IMR-90 (cell line): ENCODE data around the gene TANK. TPM values are rescaled to one million over a fixed set of nuclear protein-coding genes. Genes with fewer than 3 reads are reported as not detected.

Source experiments
- ATAC-seq: fragments of 200-7000 bp; cut with Tn5 transposase; 2 replicates; pipeline ENCODE4 v1.9.1; 2020; ENCODE audit warnings: low read depth, mild to moderate bottlenecking, moderate library complexity
- BruUV-seq: library from RNA; stranded (reverse); fragments of 400-500 nt; replicated peaks from 2 replicates; lab custom pipeline; 2021; lab: Mats Ljungman, UMichigan
- CTCF ChIA-PET: fragments of 300-600 bp; formaldehyde crosslinking; extraction: SDS; loops from one replicate; lab custom pipeline; 2021; ENCODE audit warnings: antibody characterized with exemption; lab: Yijun Ruan, JAX
- POLR2A ChIA-PET: fragments of 300-600 bp; sonication (Branson Sonifier 250); formaldehyde crosslinking; loops from one replicate; lab custom pipeline; 2022; ENCODE audit warnings: antibody characterized with exemption; ENCODE audit not compliant: unreplicated experiment; lab: Charles Lee
- DNase-seq: peaks from one replicate; pipeline ENCODE4 v3.0.0; 2013
- H2AFZ ChIP-seq: replicated peaks from 2 replicates; pipeline ENCODE3; 2013; ENCODE audit warnings: low read length, mild to moderate bottlenecking; ENCODE audit not compliant: poor library complexity
- H2AK5ac ChIP-seq: 2 replicates; pipeline ENCODE4 v1.6.1; 2013; ENCODE audit warnings: low read depth, low read length, inconsistent platforms
- H2AK9ac ChIP-seq: replicated peaks from 2 replicates; pipeline ENCODE3; 2013; ENCODE audit warnings: mild to moderate bottlenecking, low read depth, low read length, moderate library complexity; ENCODE audit not compliant: poor library complexity
- H2BK120ac ChIP-seq: 2 replicates; pipeline ENCODE4 v1.6.1; 2013; ENCODE audit warnings: low read depth, low read length, inconsistent platforms
- H2BK15ac ChIP-seq: 3 replicates; pipeline ENCODE4 v1.6.1; 2013; ENCODE audit warnings: low read depth, low read length, inconsistent platforms
- H2BK20ac ChIP-seq: 2 replicates; pipeline ENCODE4 v1.6.1; 2013; ENCODE audit warnings: low read depth, mild to moderate bottlenecking, inconsistent platforms, low read length, moderate library complexity
- H2BK5ac ChIP-seq: 2 replicates; pipeline ENCODE4 v1.6.1; 2013; ENCODE audit warnings: mild to moderate bottlenecking, low read depth, low read length, inconsistent platforms; ENCODE audit not compliant: poor library complexity, severe bottlenecking
- H3K14ac ChIP-seq: replicated peaks from 2 replicates; pipeline ENCODE4 v1.6.1; 2013; ENCODE audit warnings: low read depth, low read length, inconsistent platforms
- H3K18ac ChIP-seq: 2 replicates; pipeline ENCODE4 v1.6.1; 2013; ENCODE audit warnings: low read depth, low read length, control low read depth
- H3K23ac ChIP-seq: 2 replicates; pipeline ENCODE4 v1.6.1; 2013; ENCODE audit warnings: low read depth, low read length, inconsistent platforms
- H3K27ac ChIP-seq: 2 replicates; pipeline ENCODE4 v1.5.1; 2013; ENCODE audit warnings: mild to moderate bottlenecking, control low read depth, low read length; ENCODE audit not compliant: insufficient read depth
- H3K27me3 ChIP-seq: 2 replicates; pipeline ENCODE4 v1.6.1; 2013; ENCODE audit warnings: low read length; ENCODE audit not compliant: control insufficient read depth, insufficient read depth
- H3K36me3 ChIP-seq: 2 replicates; pipeline ENCODE4 v1.6.1; 2013; ENCODE audit warnings: low read length, mixed read lengths; ENCODE audit not compliant: control insufficient read depth, insufficient read depth
- H3K4ac ChIP-seq: 2 replicates; pipeline ENCODE4 v1.6.1; 2013; ENCODE audit warnings: low read depth, low read length, inconsistent platforms
- H3K4me1 ChIP-seq: 2 replicates; pipeline ENCODE4 v1.6.1; 2013; ENCODE audit warnings: low read length, mixed read lengths; ENCODE audit not compliant: control insufficient read depth, insufficient read depth
- H3K4me2 ChIP-seq: 2 replicates; pipeline ENCODE4 v1.6.1; 2013; ENCODE audit warnings: low read depth, mild to moderate bottlenecking, control low read depth, low read length, moderate library complexity
- H3K4me3 ChIP-seq: 2 replicates; pipeline ENCODE4 v1.5.1; 2013; ENCODE audit warnings: low read depth, mild to moderate bottlenecking, control low read depth, low read length, moderate library complexity; ENCODE audit not compliant: insufficient read depth
- H3K56ac ChIP-seq: 2 replicates; pipeline ENCODE4 v1.6.1; 2013; ENCODE audit warnings: low read length, inconsistent platforms; ENCODE audit not compliant: insufficient read depth; ENCODE audit errors: extremely low read depth
- H3K79me1 ChIP-seq, 2 experiments: 2 replicates each; pipeline ENCODE4 v1.6.1; 2013; ENCODE audit warnings: low read length in 2 of 2, inconsistent platforms in 1 of 2, low read depth in 1 of 2
- H3K9ac ChIP-seq: 2 replicates; pipeline ENCODE4 v1.6.1; 2013; ENCODE audit warnings: low read depth, low read length, control low read depth
- H3K9me1 ChIP-seq: 2 replicates; pipeline ENCODE4 v1.6.1; 2013; ENCODE audit warnings: low read length, inconsistent platforms; ENCODE audit not compliant: insufficient read depth
- H3K9me3 ChIP-seq: 2 replicates; pipeline ENCODE4 v1.6.1; 2013; ENCODE audit warnings: low read length; ENCODE audit not compliant: control insufficient read depth, insufficient read depth
- H4K20me1 ChIP-seq: 2 replicates; pipeline ENCODE4 v1.6.1; 2013; ENCODE audit warnings: low read length, inconsistent platforms; ENCODE audit not compliant: insufficient read depth
- H4K5ac ChIP-seq: 2 replicates; pipeline ENCODE4 v1.6.1; 2013; ENCODE audit warnings: mild to moderate bottlenecking, low read depth, low read length, control low read depth
- H4K8ac ChIP-seq, 2 experiments: 2 replicates each; pipeline ENCODE4 v1.6.1; 2013; ENCODE audit warnings: low read depth in 2 of 2, low read length in 2 of 2, control low read depth in 1 of 2, inconsistent platforms in 1 of 2
- H4K91ac ChIP-seq: 2 replicates; pipeline ENCODE4 v1.6.1; 2013; ENCODE audit warnings: low read depth, low read length, inconsistent platforms; ENCODE audit not compliant: insufficient read depth
- MAZ ChIP-seq: IDR thresholded peaks from 2 replicates; pipeline ENCODE4 v1.6.1; 2012; ENCODE audit warnings: low read depth, mild to moderate bottlenecking, low read length, improper control_type of control experiment, moderate library complexity, borderline replicate concordance
- WGBS, 2 experiments: methylation state at CpG; one replicate each; pipeline versions ENCODE4 v1.1.5 to v1.1.7; 2013; ENCODE audit warnings: missing lambda C conversion rate in 2 of 2; ENCODE audit not compliant: insufficient read length in 1 of 2; ENCODE audit errors: extremely low coverage in 2 of 2; 5-methylcytosine and 5-hydroxymethylcytosine counted together
- dilution Hi-C: fragments of 300-500 bp; cut with HindIII; formaldehyde crosslinking; loops from one replicate; pipeline ENCODE4 v1.14.3; 2018; ENCODE audit warnings: low sequenced_read_pairs; ENCODE audit not compliant: unreplicated experiment
- in situ Hi-C: fragments of 300-500 bp; cut with MboI; formaldehyde crosslinking; loops from 3 replicates; pipeline ENCODE4 v1.14.3; 2019; ENCODE audit warnings: low sequenced_read_pairs, inconsistent platforms, mixed read lengths
- intact Hi-C: fragments of 100-400 bp; cut with micrococcal nuclease; formaldehyde crosslinking; loops from 2 replicates; pipeline ENCODE4 v1.10.0; 2022
- polyA plus RNA-seq, 3 experiments: library from polyadenylated mRNA; depleted of rRNA; stranded (reverse); fragments of >200 nt; gene quantifications; 2 replicates each; pipeline ENCODE4 v1.2.3, GENCODE V29; 2012; ENCODE audit warnings: low replicate concordance in 1 of 3
- total RNA-seq: library from RNA; depleted of rRNA; stranded (reverse); fragments of >200 nt; gene quantifications from 2 replicates; pipeline ENCODE4 v1.2.3, GENCODE V29; 2012
- TF ChIP-seq, protein P1 (sequence below): fragments of 150-350 bp; IDR thresholded peaks from 2 replicates; pipeline ENCODE4 v1.6.1; 2017; ENCODE audit warnings: mild to moderate bottlenecking, antibody characterized with exemption, low read length, low read depth

Gene TANK
- total and polyA plus RNA-seq, 2 of the 4 experiments (the other 2 are of a cell fraction) = 25.4 to 41.9 TPM

- Histone ChIP-seq H3K79me1 (no peaks in the 10 kb centered on the region), H2BK20ac (no peak overlapping the region), H4K91ac (no peak overlapping the region), H3K4me2 (no peak overlapping the region), H2AFZ (no peak overlapping the region), H3K18ac (no peak overlapping the region), H3K27ac (no peak overlapping the region), H3K4ac (no peak overlapping the region), H3K9me3 (no peaks in the 10 kb centered on the region), H3K56ac (no peak overlapping the region), H2AK5ac (no peak overlapping the region), H3K14ac (no peak overlapping the region), H3K9ac (no peak overlapping the region), H2BK5ac (no peak overlapping the region), H2BK15ac (no peak overlapping the region), H3K36me3 (no peaks in the 10 kb centered on the region), H3K9me1 (no peaks in the 10 kb centered on the region), H4K20me1 (no peaks in the 10 kb centered on the region), H3K4me3 (no peak overlapping the region), H3K4me1 (peaks cover 4% of the 10 kb centered on the region), H2AK9ac (no peak overlapping the region), H4K5ac (no peak overlapping the region), H2BK120ac (no peak overlapping the region), H3K27me3 (no peaks in the 10 kb centered on the region), H3K23ac (no peak overlapping the region), H4K8ac (no peak overlapping the region)
- WGBS, 2 experiments = no CpG with 5 or more reads among the region's 2 CpGs
- in situ Hi-C loops = no loop called here
- POLR2A ChIA-PET = no interaction called here
- CTCF ChIA-PET = no interaction called here
- dilution Hi-C loops = no loop called here
- no TSS peak for BruUV-seq
- intact Hi-C loops = no loop called here
- ATAC-seq (no peak), DNase-seq (no peak)
- TF ChIP-seq, protein P1, sequence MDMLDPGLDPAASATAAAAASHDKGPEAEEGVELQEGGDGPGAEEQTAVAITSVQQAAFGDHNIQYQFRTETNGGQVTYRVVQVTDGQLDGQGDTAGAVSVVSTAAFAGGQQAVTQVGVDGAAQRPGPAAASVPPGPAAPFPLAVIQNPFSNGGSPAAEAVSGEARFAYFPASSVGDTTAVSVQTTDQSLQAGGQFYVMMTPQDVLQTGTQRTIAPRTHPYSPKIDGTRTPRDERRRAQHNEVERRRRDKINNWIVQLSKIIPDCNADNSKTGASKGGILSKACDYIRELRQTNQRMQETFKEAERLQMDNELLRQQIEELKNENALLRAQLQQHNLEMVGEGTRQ = no peak
- no peak for TF ChIP-seq MAZ
Observed at GRCh38 chr2:161141033-161141432, 19.2 kb upstream of the TANK start.
